Muscle layer of duodenum (tissue), 2 donors: ENCODE results near the gene CCNDBP1.
"Not testable (repeated sequence)": the region's sequence is repeated elsewhere in the genome, so short reads cannot be mapped to it uniquely, and the experiment has no call there.

Source experiments
- H3K27ac ChIP-seq: one replicate; pipeline ENCODE4 v1.7.0; 2013; ENCODE audit warnings: mild to moderate bottlenecking, low read length
- H3K27me3 ChIP-seq: one replicate; pipeline ENCODE4 v1.7.0; 2013; ENCODE audit warnings: low read depth, mild to moderate bottlenecking, control low read depth, low read length
- H3K36me3 ChIP-seq, 2 donors: one replicate each; pipeline ENCODE4 v1.7.0; 2013; ENCODE audit warnings: low read length in 2 of 2, control low read depth in 1 of 2, mild to moderate bottlenecking in 1 of 2; ENCODE audit not compliant: insufficient read depth in 2 of 2, control insufficient read depth in 1 of 2
- H3K4me1 ChIP-seq, 2 donors: one replicate each; pipeline ENCODE4 v1.7.0; 2013; ENCODE audit warnings: low read length in 2 of 2, mild to moderate bottlenecking in 2 of 2, control low read depth in 1 of 2, moderate library complexity in 1 of 2; ENCODE audit not compliant: insufficient read depth in 2 of 2, control insufficient read depth in 1 of 2
- H3K4me3 ChIP-seq, 2 donors: one replicate each; pipeline ENCODE4 v1.7.0; 2013; ENCODE audit warnings: low read length in 2 of 2, low read depth in 1 of 2, mild to moderate bottlenecking in 1 of 2
- H3K9me3 ChIP-seq, 2 donors: one replicate each; pipeline ENCODE4 v1.7.0; 2013; ENCODE audit warnings: low read length in 2 of 2, control low read depth in 1 of 2, mild to moderate bottlenecking in 1 of 2; ENCODE audit not compliant: control insufficient read depth in 1 of 2
- donor health status: healthy.

CCNDBP1 gene

GRCh38 chr15:43196760-43197548 lies 11.8 kb downstream of the CCNDBP1 start:
- Histone ChIP-seq H3K27ac (no peak overlapping the region), H3K4me1 (no peaks in the 10 kb centered on the region)

GRCh38 chr15:43197773-43198172 lies 12.6 kb downstream of the CCNDBP1 start:
- H3K36me3 ChIP-seq = peaks cover 30 to 46% of the 10 kb centered on the region in 2 donors
- H3K4me3 ChIP-seq, H3K4me1 ChIP-seq, H3K9me3 ChIP-seq, H3K27ac ChIP-seq, H3K27me3 ChIP-seq: not testable (repeated sequence)

More at GRCh38 chr15:43196760-43197548, 11.8 kb downstream of the CCNDBP1 start:
- Histone ChIP-seq H3K36me3 (peaks cover 38 to 54% of the 10 kb centered on the region in 2 donors), H3K9me3 (no peaks in the 10 kb centered on the region), H3K27me3 (no peaks in the 10 kb centered on the region), H3K4me3 (no peak overlapping the region)

- not testable (repeated sequence) for H3K27ac ChIP-seq, H3K4me3 ChIP-seq, H3K27me3 ChIP-seq, H3K9me3 ChIP-seq, H3K4me1 ChIP-seq
- H3K36me3 ChIP-seq = peaks cover 25 to 38% of the 10 kb centered on the region in 2 donors
These were observed 13.4 kb downstream of the CCNDBP1 start for GRCh38 chr15:43198556-43198955.

- Histone ChIP-seq H3K4me1 (no peaks in the 10 kb centered on the region), H3K4me3 (no peak overlapping the region), H3K27ac (no peak overlapping the region), H3K27me3 (no peaks in the 10 kb centered on the region), H3K9me3 (no peaks in the 10 kb centered on the region), H3K36me3 (peaks cover 22 to 36% of the 10 kb centered on the region in 2 donors)
These were observed 13.8 kb downstream of the CCNDBP1 start for GRCh38 chr15:43198992-43199391.

GRCh38 chr15:43199945-43200488 lies 14.8 kb downstream of the CCNDBP1 start:
- Histone ChIP-seq H3K4me3 (no peak overlapping the region), H3K4me1 (no peaks in the 10 kb centered on the region), H3K27ac (no peak overlapping the region), H3K9me3 (no peaks in the 10 kb centered on the region), H3K27me3 (no peaks in the 10 kb centered on the region), H3K36me3 (peaks cover 13 to 26% of the 10 kb centered on the region in 2 donors)

GRCh38 chr15:43204016-43204901 lies 19.1 kb downstream of the CCNDBP1 start:
- Histone ChIP-seq H3K36me3 (no peaks in the 10 kb centered on the region), H3K27ac (no peak overlapping the region), H3K4me1 (no peaks in the 10 kb centered on the region)

GRCh38 chr15:43206054-43206453 lies 20.9 kb downstream of the CCNDBP1 start:
- H3K27ac ChIP-seq = no peak overlapping the region
- no peak overlapping the region for H3K4me3 ChIP-seq
- no peaks in the 10 kb centered on the region for H3K36me3 ChIP-seq
- H3K27me3 ChIP-seq = no peaks in the 10 kb centered on the region
- no peaks in the 10 kb centered on the region for H3K4me1 ChIP-seq
- no peaks in the 10 kb centered on the region for H3K9me3 ChIP-seq

More at GRCh38 chr15:43204016-43204901, 19.1 kb downstream of the CCNDBP1 start:
- Histone ChIP-seq H3K9me3 (no peaks in the 10 kb centered on the region), H3K27me3 (no peaks in the 10 kb centered on the region), H3K4me3 (no peak overlapping the region)

GRCh38 chr15:43207024-43207423 lies 21.8 kb downstream of the CCNDBP1 start:
- Histone ChIP-seq H3K36me3 (no peaks in the 10 kb centered on the region), H3K27ac (no peak overlapping the region), H3K4me1 (no peaks in the 10 kb centered on the region), H3K9me3 (no peaks in the 10 kb centered on the region), H3K27me3 (no peaks in the 10 kb centered on the region), H3K4me3 (no peak overlapping the region)

- H3K27me3 ChIP-seq = no peaks in the 10 kb centered on the region
- H3K27ac ChIP-seq = no peak overlapping the region
- no peaks in the 10 kb centered on the region for H3K4me1 ChIP-seq
- H3K9me3 ChIP-seq = no peaks in the 10 kb centered on the region
- no peaks in the 10 kb centered on the region for H3K36me3 ChIP-seq
- no peak overlapping the region for H3K4me3 ChIP-seq
These were observed 23.1 kb downstream of the CCNDBP1 start for GRCh38 chr15:43208052-43209002.

- Histone ChIP-seq H3K36me3 (no peaks in the 10 kb centered on the region), H3K4me3 (no peak overlapping the region), H3K4me1 (no peaks in the 10 kb centered on the region), H3K9me3 (no peaks in the 10 kb centered on the region), H3K27ac (no peak overlapping the region), H3K27me3 (no peaks in the 10 kb centered on the region)
These were observed 24.0 kb downstream of the CCNDBP1 start for GRCh38 chr15:43209059-43209824.
